Psoas muscle (tissue), 8 donors: ENCODE measurements around the gene SORCS3. TPM values are rescaled to one million over a fixed set of nuclear protein-coding genes. Genes with fewer than 3 reads are reported as not detected.

ENCODE experiments used
- ATAC-seq, 4 donors: fragments of 200-7000 bp; cut with Tn5 transposase; one replicate each; pipeline ENCODE4 v1.9.1; 2020; ENCODE audit warnings: moderate library complexity in 3 of 4, mild to moderate bottlenecking in 2 of 4
- DNase-seq, 2 donors: peaks; one replicate each; pipeline ENCODE4 v3.0.0-alpha.2; 2020
- H3K27ac ChIP-seq: fragments of 200-600 bp; one replicate; pipeline ENCODE4 v1.8.0; 2022
- H3K27me3 ChIP-seq, 3 donors: fragments of 200-600 bp in 1 of 3; one replicate each; pipeline versions ENCODE4 v1.6.1 to v1.8.0; 2013 to 2022; ENCODE audit warnings: low read length in 2 of 3, mild to moderate bottlenecking in 2 of 3, moderate library complexity in 1 of 3; ENCODE audit not compliant: insufficient read depth in 3 of 3
- H3K36me3 ChIP-seq, 2 donors: fragments of 200-600 bp in 1 of 2; one replicate each; pipeline versions ENCODE4 v1.6.1 to v1.8.0; 2013 to 2022; ENCODE audit warnings: low read depth in 1 of 2, mild to moderate bottlenecking in 1 of 2, moderate library complexity in 1 of 2; ENCODE audit not compliant: insufficient read depth in 1 of 2
- H3K4me1 ChIP-seq: fragments of 200-600 bp; one replicate; pipeline ENCODE4 v1.8.0; 2022
- H3K4me3 ChIP-seq: fragments of 200-600 bp; one replicate; pipeline ENCODE4 v1.8.0; 2022; ENCODE audit warnings: mild to moderate bottlenecking
- H3K9me3 ChIP-seq: fragments of 200-600 bp; one replicate; pipeline ENCODE4 v1.8.0; 2022
- CTCF ChIP-seq: fragments of 200-600 bp; IDR thresholded peaks from one replicate; pipeline ENCODE4 v1.8.0; 2022; ENCODE audit warnings: antibody characterized with exemption
- WGBS, 3 donors: extraction: QIAGEN DNeasy Blood & Tissue Kit; methylation state at CpG; one replicate each; pipeline versions ENCODE4 v1.1.6 to v1.1.7; 2013; 5-methylcytosine and 5-hydroxymethylcytosine counted together
- intact Hi-C, 2 donors: fragments of 100-400 bp; cut with DNase I; formaldehyde crosslinking; loops; one replicate each; pipeline versions ENCODE4 v1.11.0 to v1.14.2; 2022
- polyA plus RNA-seq, 3 donors: library from polyadenylated mRNA; stranded (reverse); fragments of 200-250 nt; gene quantifications; one replicate each; pipeline ENCODE4 v1.2.3, GENCODE V29; 2013
- total RNA-seq, 4 donors: library from RNA; stranded (reverse); fragmentation: NEBNext Ultra II Directional in 2 of 4; extraction: Animal tissue kit (Norgen Biotek cat#: 25700) in 2 of 4; gene quantifications; one replicate each; pipeline versions ENCODE4 v1.2.1 to v1.2.4, GENCODE V29; 2021 to 2023
- donor health status: healthy with polysubstance abuse.
- donor health status: DM: no; HTN: no; CAD: no; lungs with moderate emphysema.
- donor health status: Bipolar disorder and iron deficiency.
- donor health status: healthy.
- donor health status: DM: yes; HTN: yes; CAD: no.
- donor health status: DM: no; HTN: no; CAD: no.
- donor health status: DM: no; HTN: no; CAD: no.
- donor health status: DM: yes; HTN: yes; CAD: no.

The SORCS3 gene
- total and polyA plus RNA-seq, 7 donors, result 0.01 TPM; not detected in 6

GRCh38 chr10:104923501-104923900 is 282.4 kb downstream of the SORCS3 start:
- no peak overlapping the region for H3K4me3 ChIP-seq
- H3K9me3 ChIP-seq, result no peaks in the 10 kb centered on the region
- no peaks in the 10 kb centered on the region for H3K36me3 ChIP-seq
- no peak overlapping the region for H3K27ac ChIP-seq
- no peaks in the 10 kb centered on the region for H3K27me3 ChIP-seq
- intact Hi-C loops, result loop anchor here (10.0 kb wide), 2 partner anchors 339 to 519 kb away; no protein-coding TSS in a partner anchor
- ATAC-seq (no peak), DNase-seq (no peak)
- no peaks in the 10 kb centered on the region for H3K4me1 ChIP-seq
- 76 to 82% (median 81%) methylated on average over 3 of the region's 3 CpGs for WGBS, 3 donors
- no peak for TF ChIP-seq CTCF

- no peak for DNase-seq
- WGBS, 3 donors, result 66 to 72% (median 68%) methylated on average over 6 of the region's 6 CpGs
Observed at GRCh38 chr10:104924101-104924795, 283.2 kb downstream of the SORCS3 start.

GRCh38 chr10:104925232-104925851 is 284.3 kb downstream of the SORCS3 start:
- 33 to 46% (median 42%) methylated on average over 3 of the region's 3 CpGs for WGBS, 3 donors
- no peak overlapping the region for H3K27ac ChIP-seq
- intact Hi-C loops, result loop anchor here (10.0 kb wide), 2 partner anchors 341 to 521 kb away; no protein-coding TSS in a partner anchor
- ATAC-seq (no peak), DNase-seq (no peak)
- no peak overlapping the region for H3K4me3 ChIP-seq
- H3K9me3 ChIP-seq, result no peaks in the 10 kb centered on the region
- TF ChIP-seq CTCF, result peak; percentile 42
- H3K27me3 ChIP-seq, result no peaks in the 10 kb centered on the region
- H3K36me3 ChIP-seq, result no peaks in the 10 kb centered on the region
- no peaks in the 10 kb centered on the region for H3K4me1 ChIP-seq

More at GRCh38 chr10:104924101-104924795, 283.2 kb downstream of the SORCS3 start:
- no peaks in the 10 kb centered on the region for H3K36me3 ChIP-seq
- intact Hi-C loops, result loop anchor here (10.0 kb wide), 2 partner anchors 339 to 519 kb away; no protein-coding TSS in a partner anchor
- no peak for ATAC-seq
- H3K4me1 ChIP-seq, result no peaks in the 10 kb centered on the region
- no peaks in the 10 kb centered on the region for H3K9me3 ChIP-seq
- no peak for TF ChIP-seq CTCF
- no peaks in the 10 kb centered on the region for H3K27me3 ChIP-seq
- H3K4me3 ChIP-seq, result no peak overlapping the region
- H3K27ac ChIP-seq, result no peak overlapping the region

- Histone ChIP-seq H3K27ac (no peak overlapping the region), H3K27me3 (no peaks in the 10 kb centered on the region), H3K9me3 (no peaks in the 10 kb centered on the region), H3K4me1 (no peaks in the 10 kb centered on the region), H3K4me3 (no peak overlapping the region), H3K36me3 (no peaks in the 10 kb centered on the region)
- ATAC-seq, result no peak
- WGBS, 3 donors, result 64 to 70% (median 68%) methylated on average over 2 of the region's 2 CpGs
- intact Hi-C loops, result loop anchor here (10.0 kb wide), 2 partner anchors 344 to 524 kb away; no protein-coding TSS in a partner anchor
- TF ChIP-seq CTCF, result no peak
- no peak for DNase-seq
Observed at GRCh38 chr10:104928734-104929133, 287.6 kb downstream of the SORCS3 start.
